Myocyte (in vitro differentiated cells): ENCODE results near the gene STOM. TPM values are rescaled to one million over a fixed set of nuclear protein-coding genes. Genes with fewer than 3 reads are reported as not detected.

ENCODE experiments used
- total RNA-seq: library from RNA; depleted of rRNA; stranded (reverse); fragments of >200 nt; gene quantifications from 2 replicates; pipeline ENCODE4 v1.2.3, GENCODE V29; 2014

Gene STOM
- total RNA-seq, 1 donor from 2014 or later: 31.3 TPM

Other genes with a start within 250 kb of the STOM start
- gene RAB14, start 168.4 kb downstream of the STOM start, total RNA-seq: 23.4 and 32.4 TPM in 2 replicates
- 1,139 and 1,228 TPM in 2 replicates for gene GSN, start 102.1 kb downstream of the STOM start, total RNA-seq
- not detected in 2 replicates for gene GGTA1, start 129.6 kb upstream of the STOM start, total RNA-seq